ENCODE results near the gene CHCHD4. TPM values are rescaled to one million over a fixed set of nuclear protein-coding genes. Genes with fewer than 3 reads are reported as not detected.
"Not testable (repeated sequence)": the region's sequence is repeated elsewhere in the genome, so short reads cannot be mapped to it uniquely, and the experiment has no call there.

Gene CHCHD4
- total and polyA plus RNA-seq, 2 donors (not counting 1 experiment from before 2014, with no cell fraction given): 12.7 to 16.3 TPM

GRCh38 chr3:14122301-14122700, 2.4 kb downstream of the CHCHD4 start:
- H3K36me3 ChIP-seq (ENCODE audit: control insufficient read depth, insufficient read depth, low read length): no peaks in the 10 kb centered on the region
- H3K4me3 ChIP-seq (replicated peaks in 1 of 4; ENCODE audit: control extremely low read depth in 1 of 4, insufficient read depth in 1 of 4, low read depth in 3 of 4, low read length in 4 of 4): no peak overlapping the region
- H3K9me3 ChIP-seq (ENCODE audit: control insufficient read depth, insufficient read depth, low read depth, low read length): no peaks in the 10 kb centered on the region
- TF ChIP-seq EZH2 (IDR thresholded peaks at IDR 0.05; ENCODE audit: low read length, missing control alignments): no peak
- TF ChIP-seq, protein P1, sequence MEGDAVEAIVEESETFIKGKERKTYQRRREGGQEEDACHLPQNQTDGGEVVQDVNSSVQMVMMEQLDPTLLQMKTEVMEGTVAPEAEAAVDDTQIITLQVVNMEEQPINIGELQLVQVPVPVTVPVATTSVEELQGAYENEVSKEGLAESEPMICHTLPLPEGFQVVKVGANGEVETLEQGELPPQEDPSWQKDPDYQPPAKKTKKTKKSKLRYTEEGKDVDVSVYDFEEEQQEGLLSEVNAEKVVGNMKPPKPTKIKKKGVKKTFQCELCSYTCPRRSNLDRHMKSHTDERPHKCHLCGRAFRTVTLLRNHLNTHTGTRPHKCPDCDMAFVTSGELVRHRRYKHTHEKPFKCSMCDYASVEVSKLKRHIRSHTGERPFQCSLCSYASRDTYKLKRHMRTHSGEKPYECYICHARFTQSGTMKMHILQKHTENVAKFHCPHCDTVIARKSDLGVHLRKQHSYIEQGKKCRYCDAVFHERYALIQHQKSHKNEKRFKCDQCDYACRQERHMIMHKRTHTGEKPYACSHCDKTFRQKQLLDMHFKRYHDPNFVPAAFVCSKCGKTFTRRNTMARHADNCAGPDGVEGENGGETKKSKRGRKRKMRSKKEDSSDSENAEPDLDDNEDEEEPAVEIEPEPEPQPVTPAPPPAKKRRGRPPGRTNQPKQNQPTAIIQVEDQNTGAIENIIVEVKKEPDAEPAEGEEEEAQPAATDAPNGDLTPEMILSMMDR (conservative IDR thresholded peaks at IDR 0.05 in 1 of 2, IDR thresholded peaks at IDR 0.05 in 1 of 2; ENCODE audit: low read depth in 1 of 2, low read length in 2 of 2): no peak
- no peak for DNase-seq (ENCODE audit: low read depth in 2 of 2)
- no peak overlapping the region for H3K4me2 ChIP-seq (ENCODE audit: extremely low read depth, insufficient read depth, low read length)
- peaks cover 31% of the 10 kb centered on the region for H3K79me2 ChIP-seq (ENCODE audit: control insufficient read depth, insufficient read depth, low read length)
- no peaks in the 10 kb centered on the region for H3K27me3 ChIP-seq (ENCODE audit: control insufficient read depth, insufficient read depth, low read length)
- no peak overlapping the region for H2AFZ ChIP-seq (ENCODE audit: low read length)
- H4K20me1 ChIP-seq (ENCODE audit: control insufficient read depth, extremely low read depth, insufficient read depth, low read length): no peaks in the 10 kb centered on the region
- peaks cover 9% of the 10 kb centered on the region for H3K4me1 ChIP-seq (ENCODE audit: control insufficient read depth, extremely low read depth, insufficient read depth, low read length)
- no peak overlapping the region for H3K27ac ChIP-seq (ENCODE audit: insufficient read depth, low read length)
- H3K9ac ChIP-seq (ENCODE audit: insufficient read depth, low read length): no peak overlapping the region

GRCh38 chr3:14121859-14122258, 2.8 kb downstream of the CHCHD4 start:
- Histone ChIP-seq H3K9me3 (ENCODE audit: control insufficient read depth, insufficient read depth, low read depth, low read length) (no peaks in the 10 kb centered on the region), H3K4me1 (ENCODE audit: control insufficient read depth, extremely low read depth, insufficient read depth, low read length) (peaks cover 9% of the 10 kb centered on the region), H3K79me2 (ENCODE audit: control insufficient read depth, insufficient read depth, low read length) (peaks cover 27% of the 10 kb centered on the region), H3K27ac (ENCODE audit: insufficient read depth, low read length) (no peak overlapping the region), H3K4me2 (ENCODE audit: extremely low read depth, insufficient read depth, low read length) (no peak overlapping the region), H3K4me3 (replicated peaks in 1 of 4; ENCODE audit: control extremely low read depth in 1 of 4, insufficient read depth in 1 of 4, low read depth in 3 of 4, low read length in 4 of 4) (no peak overlapping the region), H4K20me1 (ENCODE audit: control insufficient read depth, extremely low read depth, insufficient read depth, low read length) (no peaks in the 10 kb centered on the region), H3K36me3 (ENCODE audit: control insufficient read depth, insufficient read depth, low read length) (no peaks in the 10 kb centered on the region), H2AFZ (ENCODE audit: low read length) (no peak overlapping the region), H3K27me3 (ENCODE audit: control insufficient read depth, insufficient read depth, low read length) (no peaks in the 10 kb centered on the region), H3K9ac (ENCODE audit: insufficient read depth, low read length) (no peak overlapping the region)
- no peak for TF ChIP-seq EZH2 (IDR thresholded peaks at IDR 0.05; ENCODE audit: low read length, missing control alignments)
- no peak for DNase-seq (ENCODE audit: low read depth in 2 of 2)

DNA sequence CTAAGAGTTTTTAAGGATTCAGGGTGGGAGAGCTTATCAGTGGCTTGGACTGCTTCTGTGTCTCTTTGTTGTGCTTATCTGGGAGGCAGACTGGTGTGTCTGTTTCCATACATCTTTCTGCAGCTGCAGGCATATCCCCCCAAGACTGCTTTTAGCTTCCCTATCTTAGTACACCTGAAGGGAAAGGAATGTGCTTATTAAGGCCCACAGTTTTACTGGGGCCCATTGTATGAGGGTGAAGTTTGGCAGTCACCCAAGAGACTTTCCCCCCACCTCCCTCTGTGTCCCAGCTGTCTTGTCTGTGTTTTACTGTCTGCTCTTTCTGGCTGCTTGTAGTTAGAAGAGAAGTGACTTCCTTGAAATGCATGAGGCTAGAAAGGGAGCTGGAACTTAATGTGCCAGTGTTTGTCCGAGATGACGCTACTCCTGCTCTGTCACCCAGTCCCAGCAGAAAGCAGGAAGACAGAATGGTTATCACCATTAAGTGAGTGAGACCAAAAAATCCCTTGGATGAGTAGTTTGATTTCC, 3.7 kb downstream of the CHCHD4 start:
- H3K27ac ChIP-seq (ENCODE audit: insufficient read depth, low read length); H3K36me3 ChIP-seq (ENCODE audit: control insufficient read depth, insufficient read depth, low read length); H3K4me2 ChIP-seq (ENCODE audit: extremely low read depth, insufficient read depth, low read length): not testable (repeated sequence)

GRCh38 chr3:14120111-14120920, 4.4 kb downstream of the CHCHD4 start:
- peaks cover 14% of the 10 kb centered on the region for H3K79me2 ChIP-seq (ENCODE audit: control insufficient read depth, insufficient read depth, low read length)
- no peak overlapping the region for H2AFZ ChIP-seq (ENCODE audit: low read length)
- TF ChIP-seq, protein P1 (conservative IDR thresholded peaks at IDR 0.05 in 1 of 2, IDR thresholded peaks at IDR 0.05 in 1 of 2; ENCODE audit: low read depth in 1 of 2, low read length in 2 of 2): no peak
- TF ChIP-seq EZH2 (IDR thresholded peaks at IDR 0.05; ENCODE audit: low read length, missing control alignments): no peak
- H3K27me3 ChIP-seq (ENCODE audit: control insufficient read depth, insufficient read depth, low read length): no peaks in the 10 kb centered on the region
- H3K4me1 ChIP-seq (ENCODE audit: control insufficient read depth, extremely low read depth, insufficient read depth, low read length): peaks cover 4% of the 10 kb centered on the region
- H4K20me1 ChIP-seq (ENCODE audit: control insufficient read depth, extremely low read depth, insufficient read depth, low read length): no peaks in the 10 kb centered on the region
- no peak for DNase-seq (ENCODE audit: low read depth in 2 of 2)
- no peak overlapping the region for H3K4me3 ChIP-seq (replicated peaks in 1 of 4; ENCODE audit: control extremely low read depth in 1 of 4, insufficient read depth in 1 of 4, low read depth in 3 of 4, low read length in 4 of 4)
- no peaks in the 10 kb centered on the region for H3K36me3 ChIP-seq (ENCODE audit: control insufficient read depth, insufficient read depth, low read length)
- H3K4me2 ChIP-seq (ENCODE audit: extremely low read depth, insufficient read depth, low read length): no peak overlapping the region
- H3K9ac ChIP-seq (ENCODE audit: insufficient read depth, low read length): no peak overlapping the region
- no peaks in the 10 kb centered on the region for H3K9me3 ChIP-seq (ENCODE audit: control insufficient read depth, insufficient read depth, low read depth, low read length)
- H3K27ac ChIP-seq (ENCODE audit: insufficient read depth, low read length): no peak overlapping the region

More for the DNA sequence above, 3.7 kb downstream of the CHCHD4 start:
- not testable (repeated sequence) for H3K27me3 ChIP-seq (ENCODE audit: control insufficient read depth, insufficient read depth, low read length); H2AFZ ChIP-seq (ENCODE audit: low read length); H3K4me1 ChIP-seq (ENCODE audit: control insufficient read depth, extremely low read depth, insufficient read depth, low read length); H3K9me3 ChIP-seq (ENCODE audit: control insufficient read depth, insufficient read depth, low read depth, low read length); DNase-seq (ENCODE audit: low read depth in 2 of 2); H4K20me1 ChIP-seq (ENCODE audit: control insufficient read depth, extremely low read depth, insufficient read depth, low read length); H3K9ac ChIP-seq (ENCODE audit: insufficient read depth, low read length); H3K4me3 ChIP-seq (replicated peaks in 1 of 4; ENCODE audit: control extremely low read depth in 1 of 4, insufficient read depth in 1 of 4, low read depth in 3 of 4, low read length in 4 of 4)
- peaks cover 18% of the 10 kb centered on the region for H3K79me2 ChIP-seq (ENCODE audit: control insufficient read depth, insufficient read depth, low read length)

All from fibroblast of lung (primary cell).